H4 (cell line): ENCODE results near the gene TOMM22. TPM values are rescaled to one million over a fixed set of nuclear protein-coding genes. Genes with fewer than 3 reads are reported as not detected.
A peak's percentile ranks its signal among the peaks of the same experiment; 100 is the strongest.
"Not testable (repeated sequence)": the region's sequence is repeated elsewhere in the genome, so short reads cannot be mapped to it uniquely, and the experiment has no call there.

Source experiments
- DNase-seq: peaks from one replicate; pipeline ENCODE4 v3.0.0-alpha.2; 2015; ENCODE audit warnings: low spot score
- total RNA-seq: library from RNA; depleted of rRNA; stranded (reverse); fragments of >200 nt; shearing (Covaris generic); gene quantifications from 2 replicates; pipeline ENCODE4 v1.2.3, GENCODE V29; 2014; rRNA removed

TOMM22 gene
- total RNA-seq, result 90.7 and 97.3 TPM in 2 replicates

DNA sequence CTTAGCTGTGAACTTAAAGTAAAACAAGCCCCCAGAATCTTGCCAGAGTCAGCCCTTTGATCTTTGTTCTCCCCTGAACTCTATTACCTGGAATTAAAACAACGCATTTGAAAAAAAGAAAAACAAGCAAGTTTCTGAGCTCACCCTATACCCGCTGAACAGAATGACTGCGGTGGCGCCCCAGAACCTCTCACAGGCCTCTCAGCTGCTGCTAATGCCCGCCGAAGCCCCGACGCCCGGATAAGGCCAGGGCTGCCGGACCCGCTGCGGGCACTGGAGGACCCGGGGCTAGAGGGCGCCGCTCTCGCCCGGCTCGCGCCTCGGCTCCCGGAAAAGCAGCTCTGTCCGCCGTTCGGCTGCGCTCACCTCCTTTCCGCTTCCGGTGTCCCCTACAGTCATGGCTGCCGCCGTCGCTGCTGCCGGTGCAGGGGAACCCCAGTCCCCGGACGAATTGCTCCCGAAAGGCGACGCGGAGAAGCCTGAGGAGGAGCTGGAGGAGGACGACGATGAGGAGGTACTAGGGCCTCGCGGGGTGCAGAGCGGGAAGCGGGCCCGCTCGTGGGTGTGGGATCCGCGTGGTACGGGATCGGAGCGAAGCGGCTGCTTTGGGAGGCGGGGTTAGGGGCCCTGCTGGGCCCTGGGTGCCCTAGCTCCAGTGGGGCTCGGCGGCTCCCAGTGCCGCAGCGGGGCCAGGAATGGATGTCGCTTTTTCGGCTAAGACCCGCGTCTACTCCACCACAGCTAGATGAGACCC, at the start of gene TOMM22:
TOMM22 (plus strand) TSS at position 376 of the 754 bp plus-strand sequence; CDS start at position 398, 22 bp downstream.
- peak; percentile 76 for DNase-seq

DNA sequence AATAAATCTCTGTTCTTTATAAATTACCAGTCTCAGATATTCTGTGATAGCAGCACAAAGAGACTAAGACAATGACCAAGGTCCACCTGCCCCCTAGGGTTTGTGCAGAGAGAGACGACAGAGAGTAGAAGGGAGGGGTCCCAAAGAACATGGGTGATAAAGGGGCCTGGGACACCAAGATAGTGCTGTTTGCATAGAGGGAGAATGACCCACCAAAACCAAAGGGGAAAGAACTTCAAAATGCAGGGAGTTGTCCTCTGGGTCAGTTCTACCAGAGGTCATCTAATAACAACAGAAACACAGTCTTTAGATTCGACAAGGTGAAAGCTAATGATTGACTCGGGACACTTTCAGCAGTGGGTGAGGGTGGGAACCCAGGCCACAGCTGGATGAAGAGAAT, 49.2 kb upstream of the TOMM22 start:
- no peak for DNase-seq

DNA sequence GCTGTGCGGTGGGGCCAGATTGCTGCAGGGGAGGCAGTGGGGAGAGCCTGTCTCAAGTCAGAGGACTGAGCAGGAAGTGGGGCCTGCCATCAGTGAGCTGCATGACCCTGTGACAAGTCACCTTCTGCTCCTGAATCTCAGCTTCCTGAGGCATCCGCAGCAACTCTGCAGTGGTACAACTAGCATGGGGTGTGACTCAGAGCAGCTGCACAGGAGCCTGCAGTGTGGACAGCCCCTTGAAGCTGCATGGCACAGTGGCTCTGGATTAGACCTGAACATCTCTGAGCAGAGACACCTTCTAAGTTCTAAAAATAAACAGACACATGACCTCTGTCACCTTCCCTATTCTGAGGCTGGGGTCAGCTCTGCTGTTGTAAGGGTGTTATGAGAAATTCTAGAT, 43.5 kb upstream of the TOMM22 start:
- no peak for DNase-seq

DNA sequence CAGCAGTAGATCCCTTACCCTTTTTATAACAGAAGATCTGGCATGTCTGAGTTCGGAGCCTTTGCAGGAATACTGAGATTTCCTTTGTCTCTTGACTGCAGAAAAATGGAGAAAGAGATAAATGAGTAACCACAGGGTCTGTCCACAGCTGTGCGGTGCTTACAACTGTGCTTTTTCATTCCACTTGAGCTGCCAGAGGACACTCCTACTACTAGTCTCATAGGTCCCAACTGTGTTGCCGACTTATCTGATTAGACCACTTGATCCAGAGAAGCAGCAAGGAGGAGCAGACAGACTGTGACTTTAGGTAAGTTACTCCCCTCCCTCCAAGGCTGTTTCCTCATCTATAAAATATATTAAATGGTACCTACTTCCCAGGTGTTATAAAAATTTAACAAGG, 43.0 kb upstream of the TOMM22 start:
- DNase-seq, result no peak

DNA sequence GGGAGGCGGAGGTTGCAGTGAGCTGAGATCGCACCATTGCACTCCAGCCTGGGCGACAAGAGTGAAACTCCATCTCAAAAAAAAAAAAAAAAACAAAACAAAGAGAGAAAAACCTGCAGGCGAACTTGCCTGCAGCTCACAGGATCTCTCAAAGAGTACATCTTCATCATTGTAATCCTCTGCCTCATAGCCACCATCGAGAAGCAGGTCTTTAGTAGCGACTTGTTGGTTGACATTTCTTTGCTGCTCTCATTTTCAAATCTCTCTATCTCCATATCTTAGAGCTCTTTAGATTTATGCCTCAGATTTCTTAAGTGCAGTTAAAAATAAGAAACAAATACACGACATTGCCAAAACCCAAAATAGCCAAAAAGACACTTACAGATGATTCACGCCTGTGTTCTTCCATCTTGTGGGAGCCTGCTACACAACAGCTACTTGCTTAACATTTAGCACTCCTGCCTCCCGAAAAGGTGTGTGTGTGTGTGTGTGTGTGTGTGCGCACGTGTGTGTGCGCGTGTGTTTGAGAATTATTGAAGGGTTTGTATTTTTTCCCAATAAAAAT, 40.2 kb upstream of the TOMM22 start:
- no peak for DNase-seq

DNA sequence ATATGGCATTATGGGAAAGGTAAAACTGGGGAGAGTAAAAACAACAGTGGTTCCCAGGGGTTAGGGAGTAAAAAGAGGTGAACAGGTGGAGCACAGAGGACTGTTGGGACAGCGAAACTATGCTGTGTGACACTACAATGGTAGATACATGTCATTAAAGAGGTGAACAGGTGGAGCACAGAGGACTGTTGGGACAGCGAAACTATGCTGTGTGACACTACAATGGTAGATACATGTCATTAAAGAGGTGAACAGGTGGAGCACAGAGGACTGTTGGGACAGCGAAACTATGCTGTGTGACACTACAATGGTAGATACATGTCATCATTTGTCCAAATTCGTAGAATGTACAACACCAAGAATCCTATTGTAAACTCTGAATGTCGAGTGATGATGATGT, 37.5 kb upstream of the TOMM22 start:
- not testable (repeated sequence) for DNase-seq

DNA sequence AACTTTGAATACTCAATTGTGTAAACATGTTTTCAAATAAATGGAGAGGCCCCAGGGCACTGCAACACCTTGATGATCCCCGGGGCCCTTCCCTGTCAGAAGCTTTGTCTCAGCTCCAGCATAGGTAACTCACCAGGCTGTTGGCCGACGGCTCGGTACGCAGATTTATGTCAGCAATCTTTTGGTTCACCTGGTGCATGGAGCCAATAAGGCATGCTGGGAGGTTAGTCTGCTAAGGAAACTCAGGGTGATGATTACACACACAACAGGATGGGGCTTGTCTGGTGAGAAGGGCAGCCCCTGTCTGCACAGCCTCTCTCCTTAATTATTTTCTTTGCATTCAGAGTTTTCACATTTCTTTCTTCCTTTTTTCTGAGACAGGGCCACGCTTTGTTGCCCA, 36.3 kb upstream of the TOMM22 start:
- DNase-seq, result no peak

DNA sequence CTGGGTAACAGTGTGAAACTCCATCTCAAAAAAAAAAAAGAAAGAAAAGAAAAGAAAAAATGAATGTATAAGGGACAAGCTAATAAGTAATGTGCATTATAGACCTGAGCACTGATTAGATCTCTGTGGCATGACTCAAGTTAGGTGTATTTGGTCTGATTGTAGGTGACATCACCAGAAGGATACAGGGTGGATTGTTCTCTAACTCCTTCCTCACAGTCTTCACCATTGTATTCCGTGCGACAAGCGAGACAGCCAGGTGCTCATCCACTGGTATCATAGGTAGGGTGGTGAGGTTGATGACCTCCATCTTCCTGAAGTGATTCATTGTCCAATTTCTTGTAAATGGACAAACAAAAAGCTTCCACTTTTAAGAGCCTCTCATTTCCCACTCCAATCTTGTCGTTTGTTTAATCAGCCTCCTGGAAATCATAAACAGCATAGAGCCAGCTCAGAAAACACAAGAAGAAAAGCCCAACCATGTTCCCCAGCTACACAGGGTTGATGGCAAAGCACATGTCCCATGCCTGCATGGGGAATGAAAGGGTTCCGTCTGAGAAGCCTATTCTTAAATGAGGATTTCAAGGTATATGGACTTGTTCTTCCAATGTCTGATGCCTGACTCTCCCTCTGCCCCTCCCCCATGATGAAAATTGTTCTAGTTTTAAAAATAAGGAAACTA, 31.8 kb upstream of the TOMM22 start:
- no peak for DNase-seq

DNA sequence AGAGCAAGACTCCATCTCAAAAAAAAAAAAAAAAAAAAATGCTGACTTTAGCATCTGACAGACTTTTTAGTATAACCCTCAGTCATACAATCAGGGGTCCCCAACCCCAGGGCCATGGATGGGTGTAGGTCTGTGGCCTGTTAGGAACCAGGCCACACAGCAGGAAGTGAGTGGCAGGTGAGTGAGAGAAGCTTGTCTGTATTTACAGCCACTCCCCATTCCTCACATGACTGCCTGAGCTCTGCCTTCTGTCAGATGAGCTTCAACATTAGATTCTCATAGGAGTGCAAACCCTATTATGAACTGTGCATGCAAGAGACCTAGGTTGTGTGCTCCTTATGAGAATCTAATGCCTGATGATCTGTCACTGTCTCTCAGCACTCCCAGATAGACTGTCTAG, 28.9 kb upstream of the TOMM22 start:
- no peak for DNase-seq

DNA sequence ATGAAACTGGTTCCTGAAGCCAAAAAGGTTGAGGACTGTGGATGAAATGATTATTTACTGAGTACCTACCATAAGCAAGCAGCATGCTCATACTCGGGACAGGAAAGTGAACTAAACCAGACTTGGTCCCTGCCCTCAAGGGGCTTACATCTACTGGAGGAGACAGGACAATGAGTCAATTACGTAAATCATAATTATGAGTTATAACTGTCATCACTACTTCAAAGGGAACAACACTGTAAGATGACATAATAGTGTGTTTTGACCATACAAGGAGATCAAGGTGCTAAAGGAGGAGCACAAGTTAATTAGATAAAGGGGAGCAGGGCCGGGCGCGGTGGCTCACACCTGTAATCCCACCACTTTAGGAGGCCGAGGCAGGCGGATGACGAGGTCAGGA, 28.0 kb upstream of the TOMM22 start:
- DNase-seq, result no peak

DNA sequence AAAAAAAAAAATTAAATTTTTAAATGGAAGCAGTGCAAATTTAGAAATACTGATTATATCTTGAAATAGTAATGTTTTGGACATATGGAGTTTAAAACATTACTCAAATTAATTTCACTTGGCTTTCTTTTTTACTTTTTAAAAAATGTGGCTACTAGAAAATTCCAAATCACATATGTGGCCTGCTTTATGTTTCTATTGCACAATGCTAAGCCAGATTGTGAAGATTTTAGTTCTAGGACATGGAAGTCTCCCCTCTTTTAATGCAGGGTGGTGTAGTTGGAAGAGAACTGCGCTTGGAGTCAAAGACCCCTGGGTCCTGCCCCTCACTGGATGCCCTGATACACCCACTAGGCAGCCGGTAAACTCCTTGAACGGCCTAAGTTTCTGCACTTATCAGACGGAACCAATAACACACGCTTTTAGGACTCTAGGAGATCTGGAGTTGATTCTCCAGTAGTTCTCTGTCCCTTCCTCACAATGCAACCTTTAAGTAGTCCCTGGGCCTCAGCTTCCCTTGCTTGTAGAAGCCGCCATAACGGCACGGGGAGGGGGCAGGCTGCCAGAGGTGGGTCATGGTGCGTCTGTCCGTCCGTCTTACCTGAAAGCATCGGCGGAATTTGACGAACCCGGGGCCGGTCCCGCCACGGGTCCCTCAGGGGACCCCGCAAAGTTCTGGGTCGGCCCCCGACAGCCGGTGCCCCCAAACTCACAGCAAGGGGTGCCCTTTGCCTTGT, 26.1 kb upstream of the TOMM22 start:
- DNase-seq, result no peak

DNA sequence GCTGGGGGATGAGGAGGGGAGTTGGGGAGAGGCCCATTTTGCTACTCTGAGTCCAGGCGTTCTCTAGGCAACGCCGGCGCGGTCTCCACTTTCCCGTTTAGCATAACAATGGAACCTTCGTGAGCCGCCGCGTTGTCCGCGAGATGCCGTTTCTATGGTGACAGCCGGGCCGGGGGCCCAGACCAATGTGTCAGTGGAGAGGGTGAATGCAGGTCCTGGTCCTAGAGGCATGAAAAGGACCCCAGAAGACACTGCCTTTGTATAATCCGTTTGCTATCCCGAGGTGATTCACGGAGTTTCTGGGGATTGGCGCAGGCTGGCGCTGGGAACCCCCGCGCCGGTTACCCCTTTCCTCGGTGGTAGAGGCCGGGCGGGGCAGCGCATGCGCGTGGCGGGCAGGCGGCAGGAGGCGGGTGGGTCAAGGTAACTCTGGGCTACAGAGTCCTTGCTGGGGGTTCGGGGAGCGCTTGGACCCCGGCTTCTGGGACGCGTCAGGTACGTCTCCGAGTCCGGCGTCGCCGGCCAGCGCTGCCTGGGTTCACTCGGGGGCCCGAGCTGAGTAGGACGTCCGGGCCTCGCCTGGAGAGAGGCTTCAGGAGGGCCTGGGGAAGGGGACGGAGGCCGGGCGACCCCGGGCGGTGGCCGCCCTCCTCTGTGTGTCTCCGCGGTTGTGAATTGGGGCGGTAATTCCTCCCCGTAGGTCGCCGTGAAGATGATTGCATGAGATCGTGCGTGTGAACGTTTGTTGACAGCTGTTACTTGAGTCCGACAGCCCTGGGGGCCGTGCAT, 25.3 kb upstream of the TOMM22 start, which contains the start of the genes CBY1 and FAM227A:
CBY1 (plus strand) TSS at position 383 of the 789 bp plus-strand sequence. CDS start 11,417 bp downstream, outside the sequence.
FAM227A (minus strand) TSS at position 137 of the 789 bp plus-strand sequence. CDS start 6,224 bp downstream, outside the sequence.
- peak; percentile 81 for DNase-seq

DNA sequence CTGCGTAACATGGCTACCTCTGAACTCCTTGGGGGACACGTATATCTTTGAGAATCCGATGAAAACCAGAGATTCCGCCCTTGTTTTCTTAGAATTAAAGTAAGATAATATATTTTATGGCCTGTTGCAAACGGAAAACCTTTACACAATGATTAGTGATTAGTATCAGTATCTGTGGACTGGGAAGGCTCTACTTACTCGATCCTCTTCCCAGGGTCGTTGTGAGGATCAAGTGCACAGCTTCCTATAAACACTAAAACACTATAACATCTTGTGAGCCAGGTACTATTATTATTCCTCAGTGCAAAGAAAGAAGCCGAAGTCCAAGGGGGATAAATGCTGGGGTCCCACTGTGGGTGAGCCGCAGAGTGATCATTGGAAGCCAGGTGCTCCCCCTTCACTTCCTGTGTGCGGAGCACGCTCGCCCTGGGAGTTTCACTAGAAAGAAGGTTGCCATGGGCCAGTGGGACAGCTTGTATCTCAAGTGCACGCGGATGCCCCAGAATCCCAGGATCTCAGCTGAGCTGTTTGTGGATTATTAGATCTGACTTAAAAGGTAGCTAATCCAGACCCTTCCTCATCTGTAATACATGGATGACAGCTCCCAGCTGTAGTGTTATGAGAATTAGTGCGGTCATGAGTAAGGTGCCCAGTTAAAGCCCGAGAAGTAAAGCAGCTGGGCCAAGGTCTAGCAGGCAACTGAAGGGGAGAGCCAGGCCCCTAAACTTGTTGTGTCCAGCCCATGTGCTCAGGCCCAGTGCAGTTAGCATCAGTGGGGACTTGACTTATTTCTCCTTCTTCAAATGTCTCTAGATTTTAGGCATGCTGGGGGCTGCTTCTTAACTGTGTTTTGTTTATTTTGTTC, 24.5 kb upstream of the TOMM22 start:
- no peak for DNase-seq

DNA sequence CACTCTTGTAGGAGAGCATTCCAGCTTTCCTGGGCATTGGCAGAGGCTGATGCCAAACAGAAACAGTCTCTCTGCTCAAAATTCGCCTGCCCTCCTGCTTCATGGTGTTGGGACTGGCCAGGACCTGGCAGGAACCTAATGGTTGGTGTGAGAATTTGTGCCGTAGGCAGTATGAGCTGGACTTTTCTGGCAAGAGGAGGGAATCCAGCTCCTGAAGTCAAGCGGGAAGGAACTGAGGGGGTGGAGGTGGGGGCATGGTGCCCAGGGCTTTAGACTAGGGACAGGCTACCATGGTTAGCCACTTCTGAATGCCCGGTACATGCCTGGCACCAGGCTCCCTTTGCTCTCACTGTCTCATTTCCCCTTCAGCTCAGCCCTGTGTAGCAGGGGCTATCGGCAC, 6.9 kb upstream of the TOMM22 start:
- DNase-seq, result no peak

DNA sequence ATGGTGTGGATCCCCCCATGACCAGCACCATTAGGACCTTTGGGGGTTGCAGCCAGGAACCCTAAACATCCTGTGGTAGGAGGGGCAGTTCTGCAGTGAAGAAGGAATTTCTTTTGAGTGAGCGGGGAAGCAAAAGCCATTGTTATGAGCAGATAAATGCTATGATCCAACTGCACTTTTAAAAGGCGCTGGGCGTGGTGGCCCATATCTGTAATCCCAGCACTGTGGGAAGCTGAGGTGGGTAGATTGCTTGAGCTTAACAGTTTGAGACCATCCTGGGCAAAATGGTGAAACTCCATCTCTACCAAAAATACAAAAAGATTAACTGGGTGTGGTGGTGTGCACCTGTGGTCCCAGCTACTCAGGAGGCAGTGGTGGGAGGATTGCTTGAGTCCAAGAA, 5.9 kb upstream of the TOMM22 start:
- no peak for DNase-seq

DNA sequence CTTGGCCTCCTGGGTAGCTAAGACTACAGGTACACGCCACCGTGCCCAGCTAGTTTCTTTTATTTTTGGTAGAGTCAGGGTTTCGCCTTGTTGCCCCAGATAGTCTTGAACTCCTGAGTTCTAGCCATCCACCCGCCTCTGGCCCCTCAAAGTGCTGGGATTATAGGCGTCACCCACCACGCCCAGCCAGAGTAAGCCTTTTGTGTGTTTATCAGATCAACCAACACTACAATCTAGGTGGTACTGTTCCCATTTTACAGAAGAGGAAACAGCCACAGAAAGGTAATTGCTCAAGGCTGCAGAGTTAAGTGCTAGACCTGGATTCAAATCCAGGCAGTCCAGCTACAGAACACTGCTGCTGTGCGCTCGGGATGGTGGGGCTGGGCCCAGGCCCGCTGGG, 3.1 kb downstream of the TOMM22 start:
- no peak for DNase-seq

DNA sequence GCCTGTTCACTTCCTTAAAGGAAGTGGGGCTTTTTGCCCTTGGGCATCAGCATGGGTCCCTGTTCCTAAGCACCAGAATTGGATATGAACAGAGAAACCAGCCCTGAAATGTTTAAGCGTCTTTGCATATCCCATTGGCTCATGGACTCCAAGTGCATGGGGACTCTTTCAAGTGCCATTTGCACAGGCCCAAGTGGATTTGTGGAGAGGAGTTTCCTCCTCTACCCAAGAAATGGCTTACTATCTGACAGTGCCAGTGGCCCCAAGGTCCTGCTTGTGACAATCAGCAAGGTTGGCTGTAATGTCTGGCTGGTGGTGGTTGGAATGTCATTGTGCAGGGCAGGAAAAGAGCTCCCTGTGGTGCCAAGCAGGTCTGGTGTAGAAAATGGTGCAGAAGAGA, 4.0 kb downstream of the TOMM22 start:
- no peak for DNase-seq

DNA sequence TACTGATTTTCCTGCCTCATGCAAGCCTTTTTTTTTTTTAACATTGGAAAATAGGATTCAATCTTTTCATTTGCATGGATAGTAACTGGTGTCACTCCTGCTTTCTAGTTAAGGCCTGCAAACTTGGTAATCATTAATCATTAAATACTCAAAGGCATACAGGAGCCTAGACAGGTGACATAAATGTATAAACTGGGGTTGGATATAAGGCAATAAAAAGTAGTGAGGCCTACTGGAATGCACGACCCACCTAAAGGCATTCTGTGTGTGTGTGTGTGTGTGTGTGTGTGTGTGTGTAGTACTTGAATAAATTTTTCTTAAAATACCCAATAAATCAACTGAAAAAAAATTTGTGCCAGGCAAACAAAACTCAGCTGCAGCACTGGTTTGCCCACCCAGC, 7.9 kb downstream of the TOMM22 start:
- no peak for DNase-seq

DNA sequence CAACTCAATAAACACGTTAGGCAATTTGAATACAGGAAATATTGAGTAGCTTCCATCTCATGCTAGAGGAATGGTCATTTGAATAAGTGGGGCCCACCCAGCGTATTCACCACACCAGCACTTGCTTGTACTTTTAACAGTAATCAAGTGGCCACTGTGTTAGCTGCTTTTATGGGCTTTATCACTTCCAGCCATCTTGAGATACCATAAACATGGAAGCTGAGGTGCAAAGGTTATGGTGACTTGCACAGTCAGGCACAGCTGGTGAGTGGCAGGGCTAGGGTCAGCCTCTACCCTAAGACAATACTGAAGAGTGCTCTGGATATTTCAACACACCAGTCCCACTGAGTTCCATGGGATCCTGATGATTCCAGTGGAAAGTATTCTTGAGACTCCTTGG, 12.3 kb downstream of the TOMM22 start:
- DNase-seq, result no peak

DNA sequence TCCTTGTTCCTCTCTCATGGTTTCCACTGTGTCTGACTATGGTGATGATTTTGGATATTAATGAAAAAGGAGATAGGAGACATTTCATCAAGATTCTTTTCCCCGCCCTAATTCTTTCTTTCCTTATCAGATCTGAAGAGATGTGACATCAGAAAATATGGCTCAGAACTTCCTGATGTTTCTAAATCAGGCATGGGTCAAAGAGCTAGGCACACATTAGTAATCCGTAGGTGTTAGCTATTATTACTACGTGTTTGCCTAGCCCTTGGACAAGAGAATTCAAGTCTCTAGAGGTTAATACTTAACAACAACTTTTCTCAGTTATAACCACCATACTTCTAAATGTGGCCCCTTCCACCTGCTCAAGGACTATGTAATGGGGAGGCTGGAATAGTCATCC, 13.2 kb downstream of the TOMM22 start:
- no peak for DNase-seq
